RCC 7860 (cell line): ENCODE results near the gene NR2F1-AS1.

Experiments used
- DNase-seq: peaks from one replicate; pipeline ENCODE4 v3.0.0-alpha.2; 2015; ENCODE audit warnings: low spot score
- FAIRE-seq: peaks from 2 replicates; lab custom pipeline; 2012; peaks lifted over from hg19 to GRCh38; lab: Jason Lieb, UNC

Gene NR2F1-AS1

DNA sequence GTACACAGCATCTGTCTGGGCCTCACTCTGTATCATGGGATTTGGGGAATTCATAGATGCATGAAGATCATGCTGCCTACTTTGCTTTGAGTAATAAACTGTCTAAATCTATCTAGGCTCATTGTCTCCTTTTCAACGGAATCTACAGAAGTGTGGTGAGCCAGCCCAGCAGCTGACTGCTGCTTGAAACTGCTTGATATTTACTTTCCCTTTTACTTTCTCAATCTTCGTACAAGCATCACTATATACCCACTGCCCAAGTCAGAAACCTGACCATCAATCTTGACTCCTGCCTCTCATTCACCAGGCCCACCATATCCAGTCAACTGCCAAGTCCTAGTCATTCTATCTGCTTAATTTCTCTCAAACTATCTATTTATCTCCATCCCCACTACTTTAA lies 142.9 kb downstream of the NR2F1-AS1 start:
- FAIRE-seq = no peak

DNA sequence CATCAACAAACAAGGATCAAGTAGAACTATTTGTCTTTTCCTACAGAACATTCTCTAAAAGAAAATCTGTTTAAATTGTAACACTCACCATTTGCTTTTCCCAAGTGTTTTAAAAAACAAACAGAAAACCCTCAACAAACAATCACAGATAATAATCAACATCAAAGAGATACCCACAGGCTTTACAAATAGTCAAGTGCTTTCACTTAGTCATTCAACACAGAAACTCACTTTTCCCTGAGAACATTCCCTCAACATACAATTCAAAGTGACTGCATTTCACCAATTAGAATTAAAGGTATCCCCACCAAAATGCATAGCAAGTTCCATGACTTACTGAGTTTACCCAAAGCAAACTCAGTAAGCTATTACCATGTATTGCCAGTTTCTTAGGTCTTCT lies 144.9 kb downstream of the NR2F1-AS1 start:
- DNase-seq = no peak
- no peak for FAIRE-seq

More for the DNA sequence above, 142.9 kb downstream of the NR2F1-AS1 start:
- no peak for DNase-seq

DNA sequence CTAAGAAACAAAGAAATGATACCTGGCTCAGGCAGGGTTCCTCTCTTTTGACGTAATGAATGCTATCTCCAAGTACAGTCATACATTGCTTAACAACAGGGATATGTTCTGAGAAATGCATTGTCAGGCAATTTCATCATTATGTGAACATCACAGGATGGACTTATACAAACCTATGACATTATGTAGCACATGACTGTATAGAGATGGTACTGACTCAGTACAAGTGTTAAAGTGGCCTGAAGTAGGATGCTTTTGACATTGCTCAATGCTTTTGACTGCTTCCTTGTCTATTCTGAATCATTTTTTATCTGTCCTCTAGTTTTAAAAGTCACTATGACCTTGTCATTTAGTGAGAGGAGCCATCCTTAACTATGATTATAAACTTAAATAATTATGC lies 147.6 kb downstream of the NR2F1-AS1 start:
- peak; percentile 4 for DNase-seq
- FAIRE-seq = no peak

DNA sequence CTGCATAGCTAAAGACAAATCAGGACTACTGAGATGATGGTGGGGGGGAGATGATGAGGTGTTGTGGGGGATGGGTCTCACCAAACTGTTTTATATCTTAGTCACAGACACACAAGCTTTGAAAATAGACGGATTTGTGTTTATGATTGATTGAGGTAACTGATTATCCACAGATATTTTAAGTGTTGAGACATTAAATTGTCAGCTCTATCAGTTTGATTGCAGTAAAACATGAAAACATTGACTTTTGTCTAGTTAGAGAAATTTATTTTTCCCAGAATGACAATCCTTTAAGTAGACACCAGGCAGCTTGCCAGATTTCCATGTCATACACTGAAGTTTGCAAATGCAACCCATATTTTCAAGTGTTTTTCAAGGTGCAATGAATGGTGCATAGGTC lies 149.8 kb downstream of the NR2F1-AS1 start:
- FAIRE-seq (no peak), DNase-seq (no peak)

GRCh38 chr5:93430673-93431199 lies 150.3 kb downstream of the NR2F1-AS1 start:
- DNase-seq = no peak
- FAIRE-seq = no peak

GRCh38 chr5:93430118-93430517 lies 150.9 kb downstream of the NR2F1-AS1 start:
- no peak for FAIRE-seq
- no peak for DNase-seq

- FAIRE-seq = no peak
- DNase-seq = no peak
Measured at GRCh38 chr5:93428868-93429267, 152.2 kb downstream of the NR2F1-AS1 start.

DNA sequence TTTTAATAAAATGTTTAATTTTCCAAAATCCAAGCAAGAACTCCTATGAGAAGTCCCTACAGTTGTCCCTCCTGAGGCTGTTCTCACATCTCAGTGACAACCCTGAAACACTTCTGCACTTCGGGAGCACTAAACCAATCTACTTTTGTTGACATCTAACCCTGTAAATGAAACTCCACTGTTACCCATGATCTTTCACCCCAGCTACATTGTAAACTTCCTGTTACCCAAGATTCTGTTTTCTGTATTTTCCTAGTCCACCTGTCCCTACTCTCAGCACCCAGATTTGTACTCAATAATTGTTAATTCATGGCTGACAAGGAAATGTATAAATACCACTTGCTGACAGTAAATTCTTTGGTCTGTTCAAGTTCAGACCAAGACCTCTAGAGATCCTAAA lies 153.7 kb downstream of the NR2F1-AS1 start:
- no peak for DNase-seq
- no peak for FAIRE-seq

DNA sequence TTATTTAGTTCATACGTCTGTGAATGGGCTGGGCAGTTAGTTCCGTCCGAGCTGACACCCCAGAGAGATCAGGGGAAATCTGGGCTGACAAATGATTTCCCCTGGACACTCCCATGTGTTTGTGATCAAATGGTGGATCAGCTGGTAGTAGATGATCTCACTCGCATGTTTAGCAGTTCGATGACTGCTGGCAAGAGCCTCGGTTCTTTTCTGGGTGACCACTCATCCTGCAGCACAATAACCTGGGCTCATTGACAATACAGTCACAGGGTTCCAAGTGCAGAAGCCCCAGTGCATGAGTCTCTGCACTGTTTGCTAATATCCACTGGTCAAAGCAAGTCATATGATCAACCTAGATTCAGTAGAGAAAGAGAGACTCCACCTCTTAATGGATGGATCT lies 155.9 kb downstream of the NR2F1-AS1 start:
- no peak for DNase-seq
- FAIRE-seq = no peak

GRCh38 chr5:93423300-93423699 lies 157.7 kb downstream of the NR2F1-AS1 start:
- no peak for FAIRE-seq
- DNase-seq = no peak

DNA sequence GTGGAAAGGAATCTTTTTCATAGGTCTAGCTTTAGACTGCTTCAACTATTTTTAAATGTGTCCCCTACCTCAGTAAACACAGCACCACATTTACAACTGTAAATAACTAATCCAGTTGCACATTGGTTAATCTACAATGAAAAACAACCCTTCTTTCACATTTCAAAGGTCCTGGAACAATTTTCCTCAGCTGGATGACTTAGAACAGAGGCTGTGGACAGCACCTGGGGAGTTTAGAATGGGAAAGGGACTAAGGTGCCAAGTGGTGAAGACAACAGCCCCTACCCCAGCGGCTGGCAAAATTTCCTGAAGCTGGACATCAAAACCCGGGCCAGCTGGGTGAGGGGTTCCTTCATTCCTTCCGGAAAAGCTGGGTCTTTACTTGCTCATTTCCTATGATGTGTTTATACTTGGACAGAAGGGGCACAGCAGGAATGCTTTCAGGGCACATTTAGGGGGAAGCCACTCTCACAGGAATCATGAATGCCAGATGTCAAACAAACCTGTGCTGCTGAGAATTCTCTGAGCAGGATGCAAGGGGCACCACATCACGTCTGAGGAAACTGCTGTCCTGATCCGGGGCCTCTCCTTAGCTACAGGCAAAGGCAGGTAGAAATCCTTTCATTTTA lies 158.3 kb downstream of the NR2F1-AS1 start:
- no peak for FAIRE-seq
- no peak for DNase-seq

- no peak for FAIRE-seq
- DNase-seq = no peak
Measured at GRCh38 chr5:93421987-93422401, 159.0 kb downstream of the NR2F1-AS1 start.

- FAIRE-seq = no peak
Measured at GRCh38 chr5:93421468-93421867, 159.6 kb downstream of the NR2F1-AS1 start.

DNA sequence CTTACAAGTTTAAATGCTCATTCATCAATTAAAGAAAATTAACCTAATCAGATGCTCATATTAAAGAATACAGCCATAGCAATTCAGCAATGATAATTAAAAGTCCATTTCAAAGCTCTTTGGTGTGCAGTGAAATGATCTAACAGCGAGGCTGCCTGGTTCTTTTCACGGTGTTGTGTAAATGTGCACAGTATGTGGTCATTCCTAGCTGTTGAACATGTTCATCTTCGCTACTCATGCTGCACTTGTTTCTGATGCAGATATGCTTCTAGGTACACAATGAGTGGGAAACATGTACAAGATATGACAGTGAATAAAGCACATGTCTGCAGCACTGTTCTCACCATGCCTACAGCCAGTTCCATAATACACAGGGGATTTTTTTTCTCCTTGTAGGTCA lies 163.5 kb downstream of the NR2F1-AS1 start:
- FAIRE-seq (no peak), DNase-seq (no peak)

More at GRCh38 chr5:93421468-93421867, 159.6 kb downstream of the NR2F1-AS1 start:
- no peak for DNase-seq

GRCh38 chr5:93415819-93416218 lies 165.2 kb downstream of the NR2F1-AS1 start:
- DNase-seq = no peak
- FAIRE-seq = no peak

GRCh38 chr5:93411716-93412115 lies 169.3 kb downstream of the NR2F1-AS1 start:
- FAIRE-seq (no peak), DNase-seq (no peak)

DNA sequence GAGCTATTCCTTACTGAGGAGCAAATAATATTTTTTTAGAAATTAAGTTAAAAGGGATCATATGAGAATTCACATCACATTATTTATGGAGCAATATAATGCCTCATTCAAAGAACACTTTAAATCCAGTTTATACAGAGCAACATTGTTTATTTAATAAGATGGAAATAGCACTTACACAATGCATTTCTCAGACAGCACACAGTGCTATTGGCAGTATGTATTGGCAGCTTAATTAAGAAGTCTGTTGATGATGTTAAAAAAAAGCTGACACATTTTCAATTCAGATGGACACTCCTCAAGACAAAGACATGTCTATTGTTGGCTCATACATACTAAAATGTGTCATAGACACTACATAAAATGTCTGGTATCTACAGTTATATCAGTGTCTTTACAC lies 171.3 kb downstream of the NR2F1-AS1 start:
- FAIRE-seq (no peak), DNase-seq (no peak)

DNA sequence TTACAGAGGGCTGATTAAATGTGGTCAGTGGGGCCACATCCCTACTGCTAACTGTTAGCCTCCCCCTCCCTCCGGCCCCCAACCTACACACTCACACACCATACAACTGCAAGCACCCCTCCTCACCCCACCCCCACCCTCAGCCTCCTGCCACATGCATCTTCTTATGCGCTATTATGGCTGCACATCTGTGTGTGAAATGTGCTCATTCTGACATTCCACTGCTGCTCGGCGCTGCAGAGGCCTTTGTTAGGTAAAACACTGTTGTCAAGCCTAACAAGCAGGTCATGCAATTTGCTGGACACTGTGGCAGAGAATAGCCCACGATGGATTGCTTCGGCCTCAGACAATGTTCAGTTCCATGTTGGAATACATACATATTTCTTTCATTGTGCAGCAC lies 173.6 kb downstream of the NR2F1-AS1 start:
- no peak for FAIRE-seq
- DNase-seq = no peak

DNA sequence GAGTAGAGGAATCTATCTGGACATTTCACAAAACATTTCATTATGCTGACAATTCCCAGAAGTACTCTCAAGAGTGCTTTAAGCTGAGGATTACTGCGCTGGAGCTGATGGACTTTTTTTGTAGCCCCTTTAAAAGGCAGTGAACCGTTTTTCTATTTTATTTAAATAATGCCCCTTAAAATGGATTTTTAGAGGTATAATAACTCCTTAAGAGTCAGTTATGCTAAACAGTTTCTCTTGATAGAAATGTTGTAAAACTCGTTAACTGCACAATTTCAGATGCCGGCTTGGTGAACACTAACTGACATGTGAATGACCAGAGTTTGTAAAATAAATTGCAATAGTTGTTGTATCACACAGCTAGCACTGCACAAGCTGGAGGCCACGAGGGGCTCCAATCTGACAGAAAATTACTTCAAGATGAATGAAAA lies 174.0 kb downstream of the NR2F1-AS1 start:
- DNase-seq = no peak
- no peak for FAIRE-seq

- FAIRE-seq (no peak), DNase-seq (no peak)
Measured at GRCh38 chr5:93404246-93404645, 176.8 kb downstream of the NR2F1-AS1 start.

DNA sequence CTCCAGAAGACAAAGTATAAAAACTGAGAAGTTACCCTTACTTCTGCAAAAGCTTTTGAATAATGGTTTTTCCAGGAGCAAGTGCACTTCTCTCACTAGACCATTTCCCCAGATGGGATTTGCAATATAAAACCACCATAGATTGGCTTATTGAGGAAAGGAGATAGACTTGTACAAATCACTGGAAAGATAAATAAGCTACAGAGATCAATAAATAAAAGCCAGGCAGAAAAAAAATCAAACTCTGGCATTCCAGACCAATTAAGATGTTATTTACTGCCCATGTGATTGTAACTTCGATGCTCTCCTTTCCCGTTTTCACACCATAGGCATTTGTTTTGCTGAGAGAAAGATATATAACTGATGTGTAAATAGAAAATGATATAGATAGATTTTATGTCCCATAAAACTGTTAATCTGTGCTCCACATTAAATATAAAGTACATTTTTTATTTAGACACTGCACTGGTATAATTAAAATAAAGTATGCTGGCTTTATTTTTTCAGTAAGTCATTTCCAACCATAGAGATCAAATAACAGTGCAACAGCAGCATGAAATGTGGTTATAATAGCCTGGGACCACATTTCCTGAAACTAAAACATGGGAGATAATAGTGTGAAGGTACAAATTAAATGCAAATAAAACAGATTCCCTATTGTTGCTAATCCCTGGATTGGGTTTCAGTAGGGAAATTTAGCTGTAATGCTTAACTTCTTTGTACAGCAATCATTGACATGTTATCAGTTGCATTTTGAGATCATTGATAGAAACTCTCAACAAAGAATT lies 177.7 kb downstream of the NR2F1-AS1 start:
- FAIRE-seq (no peak), DNase-seq (no peak)

GRCh38 chr5:93402451-93402850 lies 178.6 kb downstream of the NR2F1-AS1 start:
- DNase-seq (no peak), FAIRE-seq (no peak)
